ENCODE measurements around the gene ATMIN.

The ATMIN gene, protein sequence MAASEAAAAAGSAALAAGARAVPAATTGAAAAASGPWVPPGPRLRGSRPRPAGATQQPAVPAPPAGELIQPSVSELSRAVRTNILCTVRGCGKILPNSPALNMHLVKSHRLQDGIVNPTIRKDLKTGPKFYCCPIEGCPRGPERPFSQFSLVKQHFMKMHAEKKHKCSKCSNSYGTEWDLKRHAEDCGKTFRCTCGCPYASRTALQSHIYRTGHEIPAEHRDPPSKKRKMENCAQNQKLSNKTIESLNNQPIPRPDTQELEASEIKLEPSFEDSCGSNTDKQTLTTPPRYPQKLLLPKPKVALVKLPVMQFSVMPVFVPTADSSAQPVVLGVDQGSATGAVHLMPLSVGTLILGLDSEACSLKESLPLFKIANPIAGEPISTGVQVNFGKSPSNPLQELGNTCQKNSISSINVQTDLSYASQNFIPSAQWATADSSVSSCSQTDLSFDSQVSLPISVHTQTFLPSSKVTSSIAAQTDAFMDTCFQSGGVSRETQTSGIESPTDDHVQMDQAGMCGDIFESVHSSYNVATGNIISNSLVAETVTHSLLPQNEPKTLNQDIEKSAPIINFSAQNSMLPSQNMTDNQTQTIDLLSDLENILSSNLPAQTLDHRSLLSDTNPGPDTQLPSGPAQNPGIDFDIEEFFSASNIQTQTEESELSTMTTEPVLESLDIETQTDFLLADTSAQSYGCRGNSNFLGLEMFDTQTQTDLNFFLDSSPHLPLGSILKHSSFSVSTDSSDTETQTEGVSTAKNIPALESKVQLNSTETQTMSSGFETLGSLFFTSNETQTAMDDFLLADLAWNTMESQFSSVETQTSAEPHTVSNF

DNA sequence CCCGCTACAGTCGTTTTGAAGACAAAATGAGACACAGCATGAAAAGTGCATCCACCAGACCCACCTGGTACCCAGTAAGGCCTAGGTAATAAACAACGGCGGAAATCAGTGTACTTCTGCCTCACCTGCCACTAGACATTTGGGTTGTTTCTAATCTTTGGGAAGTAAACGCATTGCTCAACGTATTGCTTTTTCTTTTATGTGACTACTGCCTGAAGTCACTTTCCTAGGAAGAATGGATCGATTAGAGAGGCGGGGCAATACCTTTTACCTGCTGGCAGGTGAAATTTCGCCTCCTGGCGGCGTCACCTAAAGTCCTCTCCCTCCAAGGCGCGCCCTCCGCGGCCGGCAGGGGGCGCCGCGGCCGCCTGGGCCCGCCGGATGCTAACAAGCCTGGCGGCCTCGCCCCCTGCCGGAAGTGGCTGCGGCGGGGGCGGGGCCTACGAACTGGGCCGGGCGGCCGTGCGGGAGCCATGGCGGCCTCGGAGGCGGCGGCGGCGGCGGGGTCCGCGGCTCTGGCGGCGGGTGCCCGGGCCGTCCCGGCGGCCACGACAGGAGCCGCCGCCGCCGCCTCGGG is at the start of gene ATMIN:
ATMIN (plus strand) TSS at position 445 of the 577 bp plus-strand sequence; CDS start at position 474, 29 bp downstream.
- DNase-seq (ENCODE audit: low read depth, low spot score), result peak; percentile 65

DNA sequence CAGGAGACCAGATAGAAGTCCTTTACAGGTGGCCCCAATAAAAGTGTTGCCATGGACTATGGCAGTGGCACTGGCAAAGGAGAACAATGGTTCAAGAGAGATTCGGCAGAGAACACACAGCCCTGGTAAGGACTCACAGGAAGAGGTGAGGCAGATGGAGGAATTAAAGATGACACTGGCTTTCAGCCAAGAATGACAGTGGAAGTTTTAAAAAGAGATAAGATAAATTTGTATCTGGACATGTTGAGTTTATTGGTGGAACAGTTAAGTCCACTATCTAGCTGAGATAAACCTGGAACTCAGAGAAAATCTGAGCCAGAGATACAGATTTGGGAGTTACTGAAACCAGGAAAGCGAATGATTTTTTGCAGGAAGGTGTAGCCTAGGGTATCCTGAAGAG is 49.1 kb upstream of the ATMIN start:
- no peak for DNase-seq (ENCODE audit: low read depth, low spot score)

DNA sequence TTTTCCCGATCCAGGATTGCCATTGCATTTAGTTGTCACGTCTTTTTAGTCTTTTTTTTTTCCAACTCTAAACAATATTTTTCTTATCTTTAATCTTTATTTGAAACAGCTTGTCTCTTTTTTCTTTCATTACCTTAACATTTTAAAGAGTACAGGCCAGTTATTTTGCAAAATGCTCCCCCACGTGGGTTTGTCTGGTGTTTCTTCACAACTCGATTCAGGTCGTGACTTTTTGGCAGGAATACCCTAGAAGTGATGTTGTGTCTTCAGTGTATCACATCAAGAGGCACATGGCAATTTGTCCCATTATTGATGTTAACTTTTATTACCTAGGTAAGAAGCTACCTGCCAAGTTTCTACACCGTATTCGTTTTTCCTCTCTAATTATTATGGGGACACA is 46.9 kb upstream of the ATMIN start:
- DNase-seq (ENCODE audit: low read depth, low spot score), result no peak

DNA sequence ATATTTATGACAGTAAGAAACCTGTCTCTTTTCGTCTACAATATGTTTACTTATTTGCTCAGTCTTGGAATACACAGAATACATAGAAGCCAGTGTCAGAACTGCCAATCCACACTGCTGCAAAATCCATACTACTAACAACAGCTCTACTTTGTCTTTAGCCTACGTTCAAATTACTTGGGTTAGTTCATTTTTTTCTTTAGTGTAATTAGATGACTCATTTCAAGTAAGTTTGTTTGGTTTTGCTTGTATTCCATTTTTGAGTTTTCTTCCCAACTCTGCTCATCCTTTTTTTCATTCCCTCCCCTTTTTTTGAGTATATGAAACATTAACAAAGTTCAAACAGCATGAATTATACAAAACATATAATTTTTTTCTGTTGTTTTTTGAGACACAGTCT is 45.8 kb upstream of the ATMIN start:
- DNase-seq (ENCODE audit: low read depth, low spot score), result no peak

DNA sequence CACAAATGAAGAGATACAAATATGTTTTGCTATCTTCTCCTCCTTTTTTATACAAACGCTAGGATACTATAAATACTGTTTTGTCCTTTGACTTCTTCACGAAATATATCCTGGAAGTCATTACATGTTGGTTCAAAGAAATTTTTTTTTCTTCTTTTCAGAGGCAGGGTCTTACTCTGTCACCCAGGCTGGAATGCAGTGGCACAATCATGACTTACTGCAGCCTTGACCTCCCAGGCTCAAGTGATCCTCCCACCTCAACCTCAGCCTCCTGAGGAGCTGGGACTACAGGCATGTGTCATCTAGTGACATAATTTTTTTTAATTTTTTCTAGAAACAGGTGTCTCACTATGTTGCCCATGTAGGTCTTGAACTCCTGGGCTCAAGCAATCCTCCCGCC is 45.1 kb upstream of the ATMIN start:
- DNase-seq (ENCODE audit: low read depth, low spot score), result no peak

DNA sequence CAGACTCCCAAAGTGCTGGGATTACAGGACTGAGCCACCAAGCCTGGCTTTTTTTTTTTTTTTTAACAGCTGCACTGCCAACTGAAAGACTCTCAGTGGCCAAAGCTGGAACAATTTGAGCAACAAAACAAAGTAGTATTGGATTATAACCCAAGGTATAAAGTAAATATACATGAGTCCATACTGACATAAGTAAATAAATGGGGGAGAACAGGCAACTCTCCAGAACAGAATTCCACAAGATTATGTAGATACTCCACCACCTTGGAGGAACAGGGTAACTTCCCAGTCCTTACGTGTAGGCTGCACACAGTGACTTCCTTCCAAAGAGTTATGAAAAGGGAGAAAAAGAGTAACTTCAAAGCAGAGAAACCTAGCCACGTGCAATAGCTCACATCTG is 44.7 kb upstream of the ATMIN start:
- no peak for DNase-seq (ENCODE audit: low read depth, low spot score)

DNA sequence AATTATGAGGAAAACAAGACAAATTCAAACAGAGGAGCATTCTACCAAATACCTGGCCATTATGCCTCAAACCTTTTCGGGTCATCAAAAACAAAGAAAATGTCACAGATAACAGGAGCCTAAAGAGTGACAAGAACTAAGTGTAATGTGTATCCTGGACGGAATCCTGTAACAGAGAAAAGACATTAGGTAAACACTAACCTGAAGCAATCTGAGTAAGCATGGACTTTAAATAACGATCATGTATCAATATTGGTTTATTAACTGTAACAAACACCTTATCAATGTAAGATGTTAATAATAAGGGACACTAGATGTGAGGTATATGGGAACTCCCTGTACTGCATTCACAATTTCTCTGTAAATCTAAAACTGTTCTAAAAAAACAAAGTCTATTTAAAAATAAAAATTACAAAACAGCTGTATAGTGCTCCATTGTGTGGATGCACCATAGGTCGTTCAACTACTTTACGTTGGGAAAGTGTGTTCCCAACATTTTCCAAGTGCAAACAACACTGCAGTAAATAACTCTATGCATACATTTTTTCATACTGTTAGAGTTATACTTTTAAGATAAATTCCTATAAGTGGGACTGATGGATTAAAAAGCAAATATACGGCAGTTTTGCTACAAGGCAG is 43.7 kb upstream of the ATMIN start:
- DNase-seq (ENCODE audit: low read depth, low spot score), result no peak

DNA sequence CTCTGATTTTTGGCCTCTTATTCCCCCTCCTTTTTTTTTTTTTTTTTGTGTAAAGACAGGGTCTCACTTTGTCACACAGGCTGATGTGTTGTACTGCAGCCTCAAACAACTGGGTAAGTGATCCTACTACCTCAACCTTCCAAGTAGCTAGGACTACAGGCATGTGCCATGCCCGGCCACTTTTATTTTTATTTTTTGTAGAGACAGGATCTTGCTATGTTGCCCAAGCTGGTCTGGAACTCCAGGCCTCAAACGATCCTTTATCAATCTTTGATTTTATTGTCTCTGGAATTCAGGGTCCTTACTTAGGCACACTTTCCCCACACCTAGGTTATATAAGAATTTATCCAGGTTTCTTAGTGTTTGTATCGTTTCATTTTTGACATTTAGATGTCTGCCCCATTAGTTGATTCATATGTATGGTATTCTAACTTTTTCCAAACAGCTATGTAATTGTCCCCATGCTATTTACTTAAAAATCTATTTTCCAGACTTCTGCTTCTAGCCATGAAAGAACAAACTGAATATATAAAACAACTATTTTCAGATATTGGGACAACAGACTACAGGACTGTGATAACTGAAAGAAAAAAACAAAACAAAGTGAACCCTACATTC is 42.9 kb upstream of the ATMIN start:
- DNase-seq (ENCODE audit: low read depth, low spot score), result no peak

DNA sequence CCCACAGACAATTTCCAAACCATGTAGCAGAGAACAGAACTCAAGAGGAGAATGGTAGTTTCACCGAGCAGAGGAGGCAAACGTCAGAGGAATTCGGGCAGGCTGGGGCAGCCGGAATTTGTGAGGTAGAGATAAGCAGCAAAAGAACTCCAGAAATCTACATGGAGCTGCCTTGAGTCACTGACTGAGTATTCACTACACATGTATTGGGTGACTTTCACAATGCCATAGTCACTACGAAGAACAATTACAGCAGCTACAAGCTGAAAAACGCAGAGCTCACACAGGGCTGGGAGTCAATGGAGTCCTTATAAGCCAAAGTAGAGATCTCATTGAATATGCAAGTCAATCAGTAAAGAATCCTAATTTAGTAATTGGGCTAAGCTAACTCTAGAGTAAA is 42.3 kb upstream of the ATMIN start:
- DNase-seq (ENCODE audit: low read depth, low spot score), result no peak

DNA sequence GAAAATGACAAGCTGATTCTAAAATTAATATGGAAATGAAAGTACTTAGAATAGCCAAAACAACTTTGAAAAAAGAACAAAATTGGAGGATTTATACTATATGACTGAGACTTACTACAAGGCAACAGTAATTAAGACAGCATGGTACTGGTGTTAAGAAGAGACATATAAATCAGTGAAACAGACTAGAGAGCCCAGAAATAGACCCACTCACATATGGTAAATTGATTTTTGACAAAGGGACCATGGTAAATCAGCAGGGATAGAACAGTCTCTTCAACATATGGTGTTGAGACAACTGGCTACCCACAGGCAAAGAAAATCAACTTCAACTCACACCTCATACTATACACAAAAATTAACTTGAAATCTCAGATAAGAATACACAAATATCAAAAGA is 41.8 kb upstream of the ATMIN start:
- DNase-seq (ENCODE audit: low read depth, low spot score), result no peak

DNA sequence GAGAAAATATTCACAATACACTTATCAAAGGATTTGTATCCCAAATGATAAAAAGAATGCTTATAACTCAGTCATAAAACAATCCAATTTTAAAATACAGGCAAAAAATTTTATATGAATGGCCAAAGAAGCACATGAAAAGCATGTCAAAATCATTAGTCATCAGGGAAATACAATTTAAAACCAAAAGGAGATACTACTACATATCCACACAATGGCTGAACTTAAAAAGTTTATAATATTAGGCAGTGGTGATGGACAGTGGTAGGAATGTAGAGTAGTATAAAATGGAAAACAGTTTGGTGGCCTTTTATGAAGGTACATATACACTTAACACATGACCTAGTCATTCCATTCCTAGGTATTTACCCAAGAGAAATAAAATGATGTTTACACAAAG is 41.2 kb upstream of the ATMIN start:
- no peak for DNase-seq (ENCODE audit: low read depth, low spot score)

DNA sequence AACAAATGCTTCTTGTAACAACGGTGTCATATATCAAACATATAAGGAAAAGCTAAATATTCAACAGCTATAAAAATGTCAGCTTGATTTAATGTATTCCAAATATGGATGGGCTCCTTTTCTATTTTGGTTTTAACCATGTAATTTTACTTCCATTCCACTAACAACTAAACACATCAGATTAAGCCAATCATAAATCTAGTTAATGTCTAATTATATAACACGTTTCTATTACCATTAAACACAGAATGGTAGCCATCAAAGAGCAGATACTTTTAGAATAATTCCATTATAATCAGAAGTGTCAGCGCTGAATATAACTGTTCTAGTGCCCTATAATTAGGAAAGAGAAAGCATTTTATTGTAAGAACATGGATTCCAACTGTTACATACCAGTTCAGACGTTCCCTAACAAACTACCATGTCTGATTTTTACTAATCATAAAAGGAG is 38.9 kb upstream of the ATMIN start:
- no peak for DNase-seq (ENCODE audit: low read depth, low spot score)

DNA sequence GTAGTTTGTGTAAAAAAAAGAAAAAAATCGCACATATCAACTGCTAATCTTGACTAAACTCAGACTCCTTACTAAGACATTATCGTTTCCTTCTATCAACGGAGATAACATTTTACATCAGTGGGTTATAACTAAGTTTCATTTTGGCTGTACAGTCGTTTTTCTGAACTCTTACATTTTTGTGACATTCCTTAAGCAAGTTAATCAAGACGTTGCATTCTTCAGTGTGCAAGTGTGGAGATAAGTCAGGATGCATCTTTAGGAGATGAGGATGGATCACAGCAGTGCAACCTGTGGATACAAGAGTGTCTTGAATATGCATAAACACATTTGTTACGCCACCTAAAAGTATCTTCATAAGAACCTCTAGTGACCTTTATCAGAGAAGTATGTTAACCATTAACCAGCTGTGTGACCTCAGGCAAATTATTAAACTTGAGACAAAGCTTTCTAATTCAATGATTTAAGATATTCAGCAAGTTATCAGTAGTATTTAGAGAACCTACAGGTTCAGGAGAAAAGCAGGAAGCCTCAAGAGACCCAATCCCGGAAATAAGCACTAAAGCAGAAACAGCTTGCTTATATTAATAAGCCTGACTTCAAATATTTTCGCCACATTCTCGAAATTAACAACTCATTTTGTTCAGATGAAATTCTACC is 38.4 kb upstream of the ATMIN start:
- no peak for DNase-seq (ENCODE audit: low read depth, low spot score)

DNA sequence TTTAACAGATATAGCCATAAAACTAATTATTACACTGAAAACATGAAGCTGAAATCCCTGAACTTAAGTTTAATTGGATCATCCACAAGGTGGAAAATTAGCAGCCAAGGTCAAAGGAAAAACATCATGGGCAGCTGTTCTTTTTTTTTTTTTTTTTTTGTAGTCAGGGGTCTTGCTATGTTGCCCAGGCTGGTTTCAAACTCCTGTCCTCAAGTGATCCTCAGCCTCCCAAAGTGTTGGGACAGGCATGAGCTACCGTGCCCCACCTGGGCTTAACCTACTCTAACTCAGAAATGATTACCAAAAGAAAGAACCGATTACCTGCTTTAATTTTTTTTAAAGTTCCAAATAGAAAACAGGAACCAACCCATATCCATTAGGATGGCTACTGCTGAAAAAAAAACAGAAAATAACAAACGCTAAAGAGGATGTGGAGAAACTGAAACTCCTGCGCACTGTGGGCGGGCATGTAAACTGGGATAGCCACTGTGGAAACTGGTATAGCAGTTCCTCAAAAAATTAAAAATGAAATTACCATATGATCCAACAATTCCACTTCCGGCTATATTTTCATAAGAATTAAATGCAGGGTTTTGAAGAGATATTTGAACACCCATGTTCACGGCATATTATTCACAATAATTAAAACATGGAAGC is 37.5 kb upstream of the ATMIN start:
- DNase-seq (ENCODE audit: low read depth, low spot score), result no peak

DNA sequence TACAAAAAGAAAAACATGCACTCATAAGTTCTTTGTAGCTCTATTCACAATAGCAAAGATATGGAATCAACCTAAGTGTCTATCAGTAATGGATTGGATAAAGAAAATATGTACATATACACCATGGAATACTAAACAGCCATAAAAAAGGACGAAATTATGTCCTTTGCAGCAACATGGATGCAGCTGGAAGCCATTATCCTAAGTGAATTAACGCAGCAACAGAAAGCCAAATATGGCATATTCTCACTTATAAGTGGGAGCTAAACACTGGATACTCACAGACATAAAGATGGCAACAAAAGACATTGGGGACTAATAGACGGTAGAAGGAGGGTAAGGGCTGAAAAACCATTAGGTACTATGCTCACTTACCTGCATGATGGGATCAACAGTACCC is 34.8 kb upstream of the ATMIN start:
- DNase-seq (ENCODE audit: low read depth, low spot score), result no peak

DNA sequence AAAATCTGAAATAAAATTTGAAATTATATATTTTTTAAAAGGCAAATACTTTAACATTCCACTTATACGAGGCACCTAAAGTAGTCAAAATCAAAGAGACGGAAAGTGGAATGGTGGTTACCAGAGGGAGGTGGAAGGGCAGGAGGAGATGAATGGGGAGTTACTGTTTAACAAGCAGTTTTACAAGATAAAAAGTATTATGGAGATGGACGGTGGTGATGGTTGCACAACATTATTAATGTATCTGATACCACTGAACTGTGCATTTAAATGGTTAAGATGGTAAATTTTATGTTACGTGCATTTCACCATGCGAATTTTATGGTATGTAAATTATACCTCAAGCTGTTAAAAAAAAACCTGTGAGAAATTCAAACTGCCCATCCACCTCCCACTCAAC is 34.3 kb upstream of the ATMIN start:
- DNase-seq (ENCODE audit: low read depth, low spot score), result no peak

DNA sequence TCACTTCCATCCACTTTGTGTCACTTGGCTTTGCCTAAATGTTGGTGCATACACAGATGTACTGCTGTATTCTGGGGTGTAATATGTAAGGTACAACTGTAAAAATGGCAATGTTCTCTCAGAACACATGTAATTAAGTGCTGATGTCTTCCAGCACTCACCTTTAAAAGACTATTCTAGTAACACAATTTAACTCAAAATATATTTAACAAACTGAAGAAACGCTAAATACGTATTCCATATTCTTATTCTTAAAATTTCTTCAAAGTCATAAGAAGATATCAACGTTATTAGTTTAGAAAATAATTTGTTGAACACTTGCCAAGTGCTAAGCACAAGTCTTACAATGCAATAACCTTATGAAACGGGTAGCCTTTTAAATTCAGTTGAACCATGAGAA is 32.6 kb upstream of the ATMIN start:
- no peak for DNase-seq (ENCODE audit: low read depth, low spot score)

DNA sequence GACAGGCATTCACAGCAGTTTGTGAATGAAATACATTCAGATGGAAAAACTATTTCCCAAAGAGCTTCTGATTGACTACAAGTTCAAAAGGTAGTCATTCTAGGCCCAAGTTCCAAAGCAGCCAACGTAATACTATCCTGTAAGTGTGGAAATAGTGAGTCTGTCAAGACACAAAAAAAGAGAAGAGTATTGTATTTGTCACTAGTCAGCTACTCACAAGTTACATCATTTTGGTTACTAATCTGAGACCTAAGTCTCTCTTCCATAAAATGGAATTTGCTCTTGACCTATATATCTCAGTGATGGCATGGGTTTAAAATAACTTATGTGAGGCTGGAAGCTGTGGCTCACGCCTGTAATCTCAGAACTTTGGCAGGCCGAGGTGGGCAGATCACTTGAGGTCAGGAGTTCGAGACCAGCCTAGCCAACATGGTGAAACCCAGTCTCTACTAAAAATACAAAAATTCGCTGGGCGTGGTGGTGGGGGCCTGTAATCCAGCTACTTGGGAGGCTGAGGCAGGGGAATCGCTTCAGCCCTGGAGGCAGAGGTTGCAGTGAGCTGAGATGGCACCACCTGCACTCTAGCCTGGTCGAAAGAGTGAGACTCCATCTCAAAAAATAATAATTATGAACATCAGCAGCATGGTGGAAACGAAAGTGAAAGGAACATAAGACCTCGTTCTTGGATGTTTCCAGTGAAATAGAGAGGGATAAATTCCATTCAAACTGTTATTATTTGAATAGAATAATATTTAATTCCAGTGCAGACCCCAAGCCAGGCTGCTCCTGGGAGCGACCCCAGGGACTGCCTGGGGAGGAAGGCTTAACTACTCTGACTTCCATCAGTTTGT is 31.8 kb upstream of the ATMIN start:
- no peak for DNase-seq (ENCODE audit: low read depth, low spot score)

DNA sequence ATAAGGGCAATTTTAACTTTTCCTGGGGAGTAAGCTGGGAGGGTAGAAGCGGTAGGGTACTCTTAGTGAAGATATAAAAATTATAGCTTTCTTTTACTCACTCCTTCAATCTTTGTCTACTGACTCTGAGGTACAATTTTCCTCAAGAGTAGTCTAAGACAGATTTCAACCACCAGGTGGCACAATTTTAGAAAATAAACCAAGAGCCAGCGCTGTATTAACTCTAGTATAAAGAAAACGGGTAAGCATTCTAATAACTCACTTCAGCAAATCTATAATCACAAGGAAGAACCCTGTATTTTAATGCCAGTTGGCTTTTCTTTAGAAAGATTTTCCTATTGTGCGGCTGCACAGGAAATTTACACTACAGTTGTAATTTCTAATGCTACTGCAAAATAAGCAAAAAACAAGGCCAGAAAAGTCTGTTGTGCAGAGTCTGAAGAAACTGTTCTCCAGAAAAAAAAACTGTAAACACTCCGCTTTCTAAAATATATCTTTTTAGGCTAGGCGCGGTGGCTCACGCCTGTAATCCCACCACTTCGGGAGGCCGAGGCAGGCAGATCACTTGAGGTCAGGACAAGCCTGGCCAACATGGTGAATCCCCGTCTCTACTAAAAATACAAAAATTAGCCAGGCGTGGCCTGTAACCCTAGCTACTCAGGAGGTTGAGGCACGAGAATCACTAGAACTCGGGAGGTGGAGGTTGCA is 30.8 kb upstream of the ATMIN start:
- peak; percentile 50 for DNase-seq (ENCODE audit: low read depth, low spot score)

All from smooth muscle cell of the brain vasculature (primary cell).